ENCODE results near the gene KDM6B. TPM values are rescaled to one million over a fixed set of nuclear protein-coding genes. Genes with fewer than 3 reads are reported as not detected.

KDM6B gene
- total RNA-seq, 2 donors from 2014 or later: 53.3 to 60.3 TPM

DNA sequence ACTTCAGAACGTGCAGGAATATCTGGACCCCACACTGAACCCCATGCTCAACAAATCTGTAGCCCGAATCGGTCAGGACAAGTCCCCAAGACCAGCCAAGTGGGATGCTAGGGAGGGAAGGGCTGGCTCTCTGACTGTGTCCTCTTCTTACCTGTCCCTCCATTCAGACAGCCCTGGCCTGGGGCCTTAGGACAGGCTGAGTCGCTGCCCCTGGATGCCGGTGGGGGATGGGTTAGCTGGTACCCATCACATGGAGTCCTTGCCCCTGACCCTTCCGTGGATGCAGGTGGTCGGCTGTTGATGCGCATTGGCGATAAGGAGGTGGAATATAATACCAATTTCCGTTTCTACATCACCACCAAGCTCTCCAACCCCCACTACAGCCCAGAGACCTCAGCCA, 16.0 kb upstream of the KDM6B start:
- H3K27me3 ChIP-seq (ENCODE audit: control insufficient read depth, insufficient read depth, low read length, poor library complexity, severe bottlenecking): peaks cover 11% of the 10 kb centered on the region
- H3K9ac ChIP-seq (ENCODE audit: extremely low read depth, low read length, poor library complexity, severe bottlenecking): no peak overlapping the region
- Mint-ChIP-seq H3K4me1 (peaks cover 14% of the 10 kb centered on the region), H3K27me3 (ENCODE audit: insufficient read depth) (peaks cover 29% of the 10 kb centered on the region), H3K27ac (no peak overlapping the region), H3K36me3 (ENCODE audit: low read depth) (no peaks in the 10 kb centered on the region), H3K9me3 (no peaks in the 10 kb centered on the region), H3K4me3 (no peak overlapping the region)
- H3K4me1 ChIP-seq (ENCODE audit: control insufficient read depth, insufficient read depth, low read length): peaks cover 14% of the 10 kb centered on the region
- no peaks in the 10 kb centered on the region for H3K9me3 ChIP-seq (ENCODE audit: control insufficient read depth, low read length)
- DNase-seq: peak; percentile 42
- no peak overlapping the region for H3K4me3 ChIP-seq (ENCODE audit: low read length)
- H3K36me3 ChIP-seq (ENCODE audit: control insufficient read depth, insufficient read depth, low read length): no peaks in the 10 kb centered on the region
- TF ChIP-seq, protein P1, sequence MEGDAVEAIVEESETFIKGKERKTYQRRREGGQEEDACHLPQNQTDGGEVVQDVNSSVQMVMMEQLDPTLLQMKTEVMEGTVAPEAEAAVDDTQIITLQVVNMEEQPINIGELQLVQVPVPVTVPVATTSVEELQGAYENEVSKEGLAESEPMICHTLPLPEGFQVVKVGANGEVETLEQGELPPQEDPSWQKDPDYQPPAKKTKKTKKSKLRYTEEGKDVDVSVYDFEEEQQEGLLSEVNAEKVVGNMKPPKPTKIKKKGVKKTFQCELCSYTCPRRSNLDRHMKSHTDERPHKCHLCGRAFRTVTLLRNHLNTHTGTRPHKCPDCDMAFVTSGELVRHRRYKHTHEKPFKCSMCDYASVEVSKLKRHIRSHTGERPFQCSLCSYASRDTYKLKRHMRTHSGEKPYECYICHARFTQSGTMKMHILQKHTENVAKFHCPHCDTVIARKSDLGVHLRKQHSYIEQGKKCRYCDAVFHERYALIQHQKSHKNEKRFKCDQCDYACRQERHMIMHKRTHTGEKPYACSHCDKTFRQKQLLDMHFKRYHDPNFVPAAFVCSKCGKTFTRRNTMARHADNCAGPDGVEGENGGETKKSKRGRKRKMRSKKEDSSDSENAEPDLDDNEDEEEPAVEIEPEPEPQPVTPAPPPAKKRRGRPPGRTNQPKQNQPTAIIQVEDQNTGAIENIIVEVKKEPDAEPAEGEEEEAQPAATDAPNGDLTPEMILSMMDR (conservative IDR thresholded peaks at IDR 0.05): no peak
- WGBS, 2 experiments (ENCODE audit: insufficient coverage in 1 of 2, insufficient read length in 1 of 2): 94 to 95% methylated on average over 2 to 10 of the region's 10 CpGs
- H3K27ac ChIP-seq (ENCODE audit: low read depth, low read length): no peak overlapping the region

DNA sequence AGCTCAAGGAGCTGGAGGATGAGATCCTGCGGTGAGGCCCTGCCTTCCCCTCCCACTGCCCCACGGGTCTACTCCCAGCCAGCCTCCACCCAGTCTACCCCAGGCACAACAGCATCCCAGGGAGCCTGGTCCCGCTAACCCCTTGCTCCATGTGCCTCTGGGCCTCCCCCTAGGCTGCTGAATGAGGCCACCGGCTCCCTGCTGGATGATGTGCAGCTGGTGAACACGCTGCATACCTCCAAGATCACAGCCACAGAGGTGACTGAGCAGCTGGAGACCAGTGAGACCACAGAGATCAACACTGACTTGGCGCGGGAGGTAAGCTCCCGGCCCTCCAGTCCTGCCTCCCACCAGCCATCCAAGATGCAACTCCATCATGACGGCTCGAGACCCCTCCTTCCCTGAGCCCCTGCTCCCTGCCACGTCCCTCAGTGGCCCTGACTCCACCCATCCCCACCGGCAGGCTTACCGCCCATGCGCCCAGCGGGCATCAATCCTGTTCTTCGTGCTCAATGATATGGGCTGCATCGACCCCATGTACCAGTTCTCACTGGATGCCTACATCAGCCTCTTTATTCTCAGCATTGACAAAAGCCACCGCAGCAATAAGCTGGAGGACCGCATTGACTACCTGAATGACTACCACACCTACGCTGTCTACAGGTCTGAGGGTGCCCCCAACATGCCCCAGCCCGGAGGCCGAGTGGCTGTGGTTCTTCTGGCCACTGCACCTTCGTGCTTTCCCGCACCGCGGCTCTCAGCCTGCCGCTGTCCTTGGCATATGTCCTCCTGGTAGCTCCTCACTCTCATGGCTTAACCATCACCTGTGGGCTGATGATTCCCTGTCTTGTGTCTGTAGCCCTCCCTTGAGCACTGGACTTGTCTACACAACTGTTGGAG, 15.0 kb upstream of the KDM6B start:
- no peak overlapping the region for H3K4me3 Mint-ChIP-seq
- H3K9me3 Mint-ChIP-seq: no peaks in the 10 kb centered on the region
- no peak overlapping the region for H3K27ac ChIP-seq (ENCODE audit: low read depth, low read length)
- no peak for DNase-seq
- H3K9ac ChIP-seq (ENCODE audit: extremely low read depth, low read length, poor library complexity, severe bottlenecking): no peak overlapping the region
- H3K27me3 Mint-ChIP-seq (ENCODE audit: insufficient read depth): peaks cover 36% of the 10 kb centered on the region
- no peak overlapping the region for H3K27ac Mint-ChIP-seq
- 92 to 96% methylated on average over 24 to 27 of the region's 27 CpGs for WGBS, 2 experiments (ENCODE audit: insufficient coverage in 1 of 2, insufficient read length in 1 of 2)
- no peak overlapping the region for H3K4me3 ChIP-seq (ENCODE audit: low read length)
- H3K27me3 ChIP-seq (ENCODE audit: control insufficient read depth, insufficient read depth, low read length, poor library complexity, severe bottlenecking): peaks cover 11% of the 10 kb centered on the region
- H3K9me3 ChIP-seq (ENCODE audit: control insufficient read depth, low read length): no peaks in the 10 kb centered on the region
- TF ChIP-seq, protein P1 (conservative IDR thresholded peaks at IDR 0.05): no peak
- peaks cover 14% of the 10 kb centered on the region for H3K4me1 ChIP-seq (ENCODE audit: control insufficient read depth, insufficient read depth, low read length)
- peaks cover 20% of the 10 kb centered on the region for H3K4me1 Mint-ChIP-seq
- H3K36me3 Mint-ChIP-seq (ENCODE audit: low read depth): no peaks in the 10 kb centered on the region
- H3K36me3 ChIP-seq (ENCODE audit: control insufficient read depth, insufficient read depth, low read length): no peaks in the 10 kb centered on the region

DNA sequence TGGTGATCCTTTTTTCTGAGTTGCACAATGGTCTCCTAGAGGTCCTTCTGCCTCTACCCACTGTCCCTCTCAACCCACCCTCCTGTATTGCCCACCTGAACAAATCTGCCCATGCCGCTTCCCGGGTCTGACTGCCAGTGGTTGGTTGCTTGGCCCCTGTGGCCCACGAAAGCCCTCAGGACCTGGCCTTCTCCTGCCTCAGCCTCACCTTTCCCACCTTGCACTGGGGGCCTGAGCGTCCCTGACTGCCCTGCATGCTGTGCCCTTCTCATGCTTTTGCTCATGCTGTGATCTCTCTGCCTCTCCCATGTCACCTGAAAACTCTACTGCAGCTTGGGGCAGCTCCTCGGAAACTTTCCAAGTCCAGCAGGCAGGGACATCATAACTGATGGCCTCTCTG, 13.8 kb upstream of the KDM6B start:
- Histone ChIP-seq H3K4me1 (ENCODE audit: control insufficient read depth, insufficient read depth, low read length) (peaks cover 14% of the 10 kb centered on the region), H3K9me3 (ENCODE audit: control insufficient read depth, low read length) (no peaks in the 10 kb centered on the region), H3K27me3 (ENCODE audit: control insufficient read depth, insufficient read depth, low read length, poor library complexity, severe bottlenecking) (peaks cover 11% of the 10 kb centered on the region), H3K36me3 (ENCODE audit: control insufficient read depth, insufficient read depth, low read length) (no peaks in the 10 kb centered on the region), H3K4me3 (ENCODE audit: low read length) (no peak overlapping the region), H3K9ac (ENCODE audit: extremely low read depth, low read length, poor library complexity, severe bottlenecking) (no peak overlapping the region), H3K27ac (ENCODE audit: low read depth, low read length) (no peak overlapping the region)
- H3K27me3 Mint-ChIP-seq (ENCODE audit: insufficient read depth): peaks cover 48% of the 10 kb centered on the region
- no peaks in the 10 kb centered on the region for H3K9me3 Mint-ChIP-seq
- TF ChIP-seq, protein P1 (conservative IDR thresholded peaks at IDR 0.05): no peak
- H3K36me3 Mint-ChIP-seq (ENCODE audit: low read depth): no peaks in the 10 kb centered on the region
- 74 to 87% methylated on average over 4 to 5 of the region's 5 CpGs for WGBS, 2 experiments (ENCODE audit: insufficient coverage in 1 of 2, insufficient read length in 1 of 2)
- H3K27ac Mint-ChIP-seq: no peak overlapping the region
- H3K4me3 Mint-ChIP-seq: no peak overlapping the region
- peak; percentile 41 for DNase-seq
- H3K4me1 Mint-ChIP-seq: peaks cover 22% of the 10 kb centered on the region

All from endodermal cell (in vitro differentiated cells).